H9 (cell line): ENCODE data around the gene RYR1. TPM values are rescaled to one million over a fixed set of nuclear protein-coding genes. Genes with fewer than 3 reads are reported as not detected.
A peak's percentile ranks its signal among the peaks of the same experiment; 100 is the strongest.

Experiments
- DNase-seq: peaks from one replicate; pipeline ENCODE4 v3.0.0-alpha.2; 2017
- H2AFZ ChIP-seq: one replicate; pipeline ENCODE4 v1.6.1; 2013; ENCODE audit warnings: mild to moderate bottlenecking, low read length, control low read depth, moderate library complexity
- H2AK5ac ChIP-seq: 2 replicates; pipeline ENCODE4 v1.6.1; 2013; ENCODE audit warnings: low read length, control low read depth, mixed read lengths; ENCODE audit not compliant: insufficient read length
- H2BK120ac ChIP-seq: one replicate; pipeline ENCODE4 v1.6.1; 2013; ENCODE audit warnings: low read depth, mild to moderate bottlenecking, low read length, control low read depth, inconsistent platforms; ENCODE audit not compliant: poor library complexity, severe bottlenecking
- H2BK12ac ChIP-seq: 2 replicates; pipeline ENCODE4 v1.6.1; 2013; ENCODE audit warnings: low read length, control low read depth, mixed read lengths, low read depth; ENCODE audit not compliant: insufficient read length
- H2BK15ac ChIP-seq: 2 replicates; pipeline ENCODE4 v1.6.1; 2013; ENCODE audit warnings: low read depth, low read length, control low read depth
- H2BK20ac ChIP-seq: one replicate; pipeline ENCODE4 v1.6.1; 2013; ENCODE audit warnings: low read depth, mild to moderate bottlenecking, low read length, control low read depth, inconsistent platforms; ENCODE audit not compliant: poor library complexity, severe bottlenecking
- H2BK5ac ChIP-seq: 2 replicates; pipeline ENCODE4 v1.6.1; 2013; ENCODE audit warnings: low read length, control low read depth, mixed read lengths; ENCODE audit not compliant: insufficient read length
- H3K14ac ChIP-seq: 2 replicates; pipeline ENCODE4 v1.6.1; 2013; ENCODE audit warnings: low read length, control low read depth; ENCODE audit not compliant: insufficient read depth
- H3K18ac ChIP-seq: 2 replicates; pipeline ENCODE4 v1.6.1; 2013; ENCODE audit warnings: low read depth, mild to moderate bottlenecking, mixed read lengths, low read length, control low read depth; ENCODE audit not compliant: insufficient read length
- H3K23ac ChIP-seq: 2 replicates; pipeline ENCODE4 v1.6.1; 2013; ENCODE audit warnings: low read length, control low read depth, mixed read lengths, low read depth; ENCODE audit not compliant: insufficient read length
- H3K23me2 ChIP-seq: 2 replicates; pipeline ENCODE4 v1.6.1; 2013; ENCODE audit warnings: low read depth, mild to moderate bottlenecking, mixed read lengths, low read length, control low read depth; ENCODE audit not compliant: insufficient read length, poor library complexity, severe bottlenecking
- H3K27ac ChIP-seq: 2 replicates; pipeline ENCODE4 v1.5.1; 2013; ENCODE audit warnings: low read length, control low read depth, mixed read lengths, low read depth; ENCODE audit not compliant: insufficient read length
- H3K27me3 ChIP-seq: 2 replicates; pipeline ENCODE4 v1.6.1; 2013; ENCODE audit warnings: low read length, control low read depth, inconsistent platforms; ENCODE audit not compliant: insufficient read depth
- H3K4ac ChIP-seq: 2 replicates; pipeline ENCODE4 v1.6.1; 2013; ENCODE audit warnings: low read depth, mild to moderate bottlenecking, control low read depth, inconsistent platforms, low read length, moderate library complexity
- H3K4me1 ChIP-seq: 2 replicates; pipeline ENCODE4 v1.6.1; 2013; ENCODE audit warnings: low read length, control low read depth, inconsistent platforms; ENCODE audit not compliant: insufficient read depth
- H3K4me2 ChIP-seq: 2 replicates; pipeline ENCODE4 v1.6.1; 2013; ENCODE audit warnings: low read length, control low read depth, mixed read lengths; ENCODE audit not compliant: insufficient read length, insufficient read depth
- H3K56ac ChIP-seq: 2 replicates; pipeline ENCODE4 v1.6.1; 2013; ENCODE audit warnings: low read depth, mild to moderate bottlenecking, mixed read lengths, low read length, control low read depth; ENCODE audit not compliant: insufficient read length
- H3K79me1 ChIP-seq: 2 replicates; pipeline ENCODE4 v1.6.1; 2013; ENCODE audit warnings: low read depth, mild to moderate bottlenecking, moderate library complexity, low read length, control low read depth, inconsistent platforms; ENCODE audit not compliant: insufficient read depth, poor library complexity, severe bottlenecking
- H3K79me2 ChIP-seq: 2 replicates; pipeline ENCODE4 v1.6.1; 2013; ENCODE audit warnings: low read length, control low read depth, inconsistent platforms; ENCODE audit not compliant: insufficient read depth
- H3K9ac ChIP-seq: 2 replicates; pipeline ENCODE4 v1.6.1; 2013; ENCODE audit warnings: low read length, control low read depth, mixed read lengths; ENCODE audit not compliant: insufficient read length; ENCODE audit errors: extremely low read depth
- H3K9me3 ChIP-seq: one replicate; pipeline ENCODE4 v1.6.1; 2013; ENCODE audit warnings: low read depth, low read length, inconsistent platforms; ENCODE audit not compliant: control insufficient read depth
- H3T11ph ChIP-seq: one replicate; pipeline ENCODE4 v1.6.1; 2013; ENCODE audit warnings: mild to moderate bottlenecking, low read length, control low read depth, inconsistent platforms
- H4K20me1 ChIP-seq: one replicate; pipeline ENCODE4 v1.6.1; 2013; ENCODE audit not compliant: control insufficient read depth, insufficient read length, insufficient read depth
- H4K5ac ChIP-seq: 2 replicates; pipeline ENCODE4 v1.6.1; 2013; ENCODE audit warnings: low read depth, mild to moderate bottlenecking, mixed read lengths, low read length, control low read depth; ENCODE audit not compliant: insufficient read length
- H4K8ac ChIP-seq: replicated peaks from 2 replicates; pipeline ENCODE4 v1.6.1; 2013; ENCODE audit warnings: low read length, control low read depth, mixed read lengths, low read depth; ENCODE audit not compliant: insufficient read length
- H4K91ac ChIP-seq: 2 replicates; pipeline ENCODE4 v1.6.1; 2013; ENCODE audit warnings: low read depth, mild to moderate bottlenecking, moderate library complexity, mixed read lengths, low read length, control low read depth; ENCODE audit not compliant: insufficient read length
- H3K27ac Mint-ChIP-seq, 3 experiments: 2 replicates in 2 of 3; 3 replicates in 1 of 3; pipeline ENCODE4 v1.8.0; 2020 to 2021; ENCODE audit warnings: mixed read lengths in 3 of 3, mild to moderate bottlenecking in 1 of 3, moderate library complexity in 1 of 3
- H3K27me3 Mint-ChIP-seq: 2 replicates; pipeline ENCODE4 v1.8.0; 2021; ENCODE audit warnings: low read depth, mild to moderate bottlenecking, moderate library complexity, mixed read lengths
- H3K36me3 Mint-ChIP-seq, 3 experiments: 2 replicates in 2 of 3; 3 replicates in 1 of 3; pipeline ENCODE4 v1.8.0; 2020 to 2021; ENCODE audit warnings: low read depth in 3 of 3, mixed read lengths in 3 of 3; ENCODE audit not compliant: insufficient read depth in 1 of 3
- H3K4me1 Mint-ChIP-seq, 2 experiments: 2 replicates each; pipeline ENCODE4 v1.8.0; 2020; ENCODE audit warnings: mixed read lengths in 2 of 2
- H3K4me3 Mint-ChIP-seq, 2 experiments: 2 replicates in 1 of 2; 3 replicates in 1 of 2; pipeline ENCODE4 v1.8.0; 2020 to 2021; ENCODE audit warnings: mild to moderate bottlenecking in 2 of 2, mixed read lengths in 2 of 2, moderate library complexity in 1 of 2
- H3K9me3 Mint-ChIP-seq, 2 experiments: 2 replicates in 1 of 2; 3 replicates in 1 of 2; pipeline ENCODE4 v1.8.0; 2020; ENCODE audit warnings: mild to moderate bottlenecking in 2 of 2, mixed read lengths in 2 of 2, moderate library complexity in 1 of 2
- CTCF ChIP-seq: fragments of 200-600 bp; sonication (generic); conservative IDR thresholded peaks from 3 replicates; pipeline ENCODE4 v1.8.0; 2021; ENCODE audit warnings: antibody characterized with exemption, mild to moderate bottlenecking
- WGBS: extraction: QIAGEN DNeasy Blood & Tissue Kit; methylation state at CpG from one replicate; pipeline ENCODE4 v1.1.7; 2013; ENCODE audit warnings: missing lambda C conversion rate, low lambda C conversion rate, mixed read lengths; ENCODE audit not compliant: insufficient read length; ENCODE audit errors: extremely low coverage; 5-methylcytosine and 5-hydroxymethylcytosine counted together
- total RNA-seq: library from RNA; stranded (reverse); gene quantifications from 2 replicates; pipeline ENCODE4 v1.2.1, GENCODE V29; 2021

Gene RYR1
- total RNA-seq, 1 experiment from 2014 or later, result 8.9 TPM

DNA sequence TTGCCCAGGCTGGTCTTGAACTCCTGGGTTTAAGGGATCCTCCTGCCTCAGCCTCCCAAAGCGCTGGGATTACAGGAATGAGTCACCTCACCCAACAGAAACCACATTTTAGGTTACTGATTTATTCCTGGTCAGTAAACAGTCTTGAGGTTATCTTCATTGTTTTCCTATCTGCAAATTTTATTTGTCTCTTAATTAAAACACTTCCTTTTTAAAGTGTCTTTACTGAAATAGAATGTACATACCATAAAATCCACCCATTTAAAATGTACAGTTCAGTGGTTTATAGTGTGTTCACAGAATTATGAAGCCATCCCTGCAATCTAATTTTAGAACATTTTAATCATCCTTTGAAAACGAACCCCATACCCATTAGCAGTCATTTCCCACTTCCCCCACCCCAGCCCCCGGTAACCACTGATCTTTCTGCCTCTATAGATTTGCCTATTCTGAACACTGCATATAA, 121.2 kb downstream of the RYR1 start:
- Histone ChIP-seq H4K8ac (no peak overlapping the region), H2BK15ac (no peak overlapping the region), H2BK20ac (no peak overlapping the region), H3K23me2 (no peaks in the 10 kb centered on the region), H3K23ac (no peak overlapping the region), H3K56ac (no peak overlapping the region), H3K18ac (no peak overlapping the region), H3K9me3 (no peaks in the 10 kb centered on the region), H3K27ac (no peak overlapping the region), H2BK120ac (no peak overlapping the region), H3T11ph (no peak overlapping the region), H2AK5ac (no peak overlapping the region), H3K4me2 (no peak overlapping the region), H3K4ac (no peak overlapping the region), H4K91ac (no peak overlapping the region), H3K79me2 (no peaks in the 10 kb centered on the region), H3K79me1 (no peaks in the 10 kb centered on the region), H2AFZ (no peak overlapping the region), H4K20me1 (no peaks in the 10 kb centered on the region), H4K5ac (no peak overlapping the region), H3K4me1 (no peaks in the 10 kb centered on the region), H2BK5ac (no peak overlapping the region), H3K14ac (no peak overlapping the region), H2BK12ac (no peak overlapping the region), H3K27me3 (no peaks in the 10 kb centered on the region), H3K9ac (no peak overlapping the region)
- no peaks in the 10 kb centered on the region for H3K9me3 Mint-ChIP-seq
- WGBS, result no CpG with 5 or more reads among the region's 3 CpGs
- no peak for DNase-seq
- peaks cover 4 to 5% of the 10 kb centered on the region in 2 experiments for H3K4me1 Mint-ChIP-seq
- no peak overlapping the region for H3K4me3 Mint-ChIP-seq
- peak overlapping the region in 1 of 3 experiments; percentile 34; a peak in 1 of 7 replicates for H3K27ac Mint-ChIP-seq
- no peaks in the 10 kb centered on the region; the same call in 1 of the 2 replicates for H3K27me3 Mint-ChIP-seq
- no peak for TF ChIP-seq CTCF
- H3K36me3 Mint-ChIP-seq, result peaks cover 13 to 18% (median 13%) of the 10 kb centered on the region in 3 experiments
